Glomerular visceral epithelial cell (primary cell): Measurements from ENCODE around the gene DAB2.

ENCODE experiments used
- DNase-seq: peaks from one replicate; pipeline ENCODE4 v3.0.0-alpha.2; 2016; ENCODE audit errors: extremely low spot score

DAB2 gene

GRCh38 chr5:39381376-39381775 is 43.4 kb downstream of the DAB2 start:
- no peak for DNase-seq

- no peak for DNase-seq
Measured at GRCh38 chr5:39379693-39380092, 45.1 kb downstream of the DAB2 start.

- DNase-seq: no peak
Measured at GRCh38 chr5:39377613-39378012, 47.2 kb downstream of the DAB2 start.

GRCh38 chr5:39376293-39376714 is 48.5 kb downstream of the DAB2 start:
- DNase-seq: peak; percentile 72

GRCh38 chr5:39373791-39374190 is 51.0 kb downstream of the DAB2 start:
- peak; percentile 11 for DNase-seq

GRCh38 chr5:39371367-39371635 is 53.5 kb downstream of the DAB2 start:
- no peak for DNase-seq

- no peak for DNase-seq
Measured at GRCh38 chr5:39370555-39371366, 54.0 kb downstream of the DAB2 start.

GRCh38 chr5:39369123-39369815 is 55.5 kb downstream of the DAB2 start:
- DNase-seq: no peak

- DNase-seq: no peak
Measured at GRCh38 chr5:39368116-39368515, 56.7 kb downstream of the DAB2 start.

GRCh38 chr5:39367711-39368110 is 57.1 kb downstream of the DAB2 start:
- DNase-seq: no peak

- no peak for DNase-seq
Measured at GRCh38 chr5:39364367-39364766, 60.4 kb downstream of the DAB2 start, which contains the start of gene C9. Gene C9, minus strand, starts transcription at chr5:39364495. Its CDS starts 31 bp downstream, at chr5:39364464.

GRCh38 chr5:39363217-39363616 is 61.6 kb downstream of the DAB2 start:
- DNase-seq: no peak

- no peak for DNase-seq
Measured at GRCh38 chr5:39362646-39363045, 62.1 kb downstream of the DAB2 start.

GRCh38 chr5:39361306-39361705 is 63.5 kb downstream of the DAB2 start:
- DNase-seq: no peak

- no peak for DNase-seq
Measured at GRCh38 chr5:39360471-39361111, 64.2 kb downstream of the DAB2 start.

GRCh38 chr5:39356263-39356662 is 68.5 kb downstream of the DAB2 start:
- no peak for DNase-seq

GRCh38 chr5:39355324-39355723 is 69.5 kb downstream of the DAB2 start:
- no peak for DNase-seq

- no peak for DNase-seq
Measured at GRCh38 chr5:39353717-39354399, 70.9 kb downstream of the DAB2 start.

GRCh38 chr5:39352951-39353350 is 71.8 kb downstream of the DAB2 start:
- DNase-seq: no peak

GRCh38 chr5:39352170-39352569 is 72.6 kb downstream of the DAB2 start:
- DNase-seq: no peak

GRCh38 chr5:39349484-39349883 is 75.3 kb downstream of the DAB2 start:
- no peak for DNase-seq

GRCh38 chr5:39342460-39342859 is 82.3 kb downstream of the DAB2 start:
- DNase-seq: no peak
